HG03097 (cell line): ENCODE measurements around the gene ASIC5.
"Not testable (repeated sequence)": the region's sequence is repeated elsewhere in the genome, so short reads cannot be mapped to it uniquely, and the experiment has no call there.

Source experiments
- ATAC-seq: cut with Tn5 transposase; IDR thresholded peaks from one replicate; pipeline ENCODE4 v1.9.1; 2021; ENCODE audit not compliant: unreplicated experiment, low FRiP score

ASIC5 gene

GRCh38 chr4:155805016-155805415, 61.1 kb downstream of the ASIC5 start:
- ATAC-seq, result no peak

GRCh38 chr4:155802190-155802959, 63.7 kb downstream of the ASIC5 start:
- no peak for ATAC-seq

- ATAC-seq, result no peak
Observed at GRCh38 chr4:155800685-155801343, 65.3 kb downstream of the ASIC5 start.

GRCh38 chr4:155799794-155800123, 66.3 kb downstream of the ASIC5 start:
- ATAC-seq, result no peak

- no peak for ATAC-seq
Observed at GRCh38 chr4:155799116-155799793, 66.8 kb downstream of the ASIC5 start.

- not testable (repeated sequence) for ATAC-seq
Observed at GRCh38 chr4:155797581-155797980, 68.5 kb downstream of the ASIC5 start.

GRCh38 chr4:155795991-155796390, 70.1 kb downstream of the ASIC5 start:
- no peak for ATAC-seq

- no peak for ATAC-seq
Observed at GRCh38 chr4:155794589-155795236, 71.4 kb downstream of the ASIC5 start.

- no peak for ATAC-seq
Observed at GRCh38 chr4:155789982-155790381, 76.1 kb downstream of the ASIC5 start.

- peak; percentile 53 for ATAC-seq
Observed at GRCh38 chr4:155789391-155789790, 76.7 kb downstream of the ASIC5 start.

- peak; percentile 95 for ATAC-seq
Observed at GRCh38 chr4:155787113-155787710, 78.9 kb downstream of the ASIC5 start.

- no peak for ATAC-seq
Observed at GRCh38 chr4:155785828-155786227, 80.2 kb downstream of the ASIC5 start.

GRCh38 chr4:155784637-155785036, 81.4 kb downstream of the ASIC5 start:
- ATAC-seq, result no peak

GRCh38 chr4:155781249-155781831, 84.7 kb downstream of the ASIC5 start:
- ATAC-seq, result no peak

GRCh38 chr4:155780775-155781174, 85.3 kb downstream of the ASIC5 start:
- ATAC-seq, result no peak
